Ovary (tissue), 3 donors: ENCODE measurements around the gene HDAC5.

ENCODE experiments used
- EP300 ChIP-seq: sonication (generic); formaldehyde crosslinking; IDR thresholded peaks from one replicate; pipeline ENCODE4 v1.6.1; 2017; ENCODE audit warnings: antibody characterized with exemption
- TF ChIP-seq, protein P1 (sequence below), 3 donors: fragments of 450-650 bp in 2 of 3; fragments of 200-600 bp in 1 of 3; IDR thresholded peaks; one replicate each; pipeline versions ENCODE4 v1.5.1 to v1.8.0; 2016 to 2022; ENCODE audit warnings: antibody characterized with exemption in 3 of 3, mild to moderate bottlenecking in 1 of 3
- donor health status: DM: no; HTN: no; CAD: no.

- TF ChIP-seq, protein P1, sequence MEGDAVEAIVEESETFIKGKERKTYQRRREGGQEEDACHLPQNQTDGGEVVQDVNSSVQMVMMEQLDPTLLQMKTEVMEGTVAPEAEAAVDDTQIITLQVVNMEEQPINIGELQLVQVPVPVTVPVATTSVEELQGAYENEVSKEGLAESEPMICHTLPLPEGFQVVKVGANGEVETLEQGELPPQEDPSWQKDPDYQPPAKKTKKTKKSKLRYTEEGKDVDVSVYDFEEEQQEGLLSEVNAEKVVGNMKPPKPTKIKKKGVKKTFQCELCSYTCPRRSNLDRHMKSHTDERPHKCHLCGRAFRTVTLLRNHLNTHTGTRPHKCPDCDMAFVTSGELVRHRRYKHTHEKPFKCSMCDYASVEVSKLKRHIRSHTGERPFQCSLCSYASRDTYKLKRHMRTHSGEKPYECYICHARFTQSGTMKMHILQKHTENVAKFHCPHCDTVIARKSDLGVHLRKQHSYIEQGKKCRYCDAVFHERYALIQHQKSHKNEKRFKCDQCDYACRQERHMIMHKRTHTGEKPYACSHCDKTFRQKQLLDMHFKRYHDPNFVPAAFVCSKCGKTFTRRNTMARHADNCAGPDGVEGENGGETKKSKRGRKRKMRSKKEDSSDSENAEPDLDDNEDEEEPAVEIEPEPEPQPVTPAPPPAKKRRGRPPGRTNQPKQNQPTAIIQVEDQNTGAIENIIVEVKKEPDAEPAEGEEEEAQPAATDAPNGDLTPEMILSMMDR (IDR thresholded peaks at IDR 0.05), result no peak
- no peak for TF ChIP-seq EP300
Measured at GRCh38 chr17:44039829-44040635, 83.4 kb downstream of the HDAC5 start.
